Left kidney (tissue), 8 donors: ENCODE data around the gene CD68. TPM values are rescaled to one million over a fixed set of nuclear protein-coding genes. Genes with fewer than 3 reads are reported as not detected.

Source experiments
- DNase-seq: peaks from one replicate; pipeline ENCODE4 v3.0.0-alpha.2; 2013
- long read RNA-seq, 8 donors: transcript quantifications; one replicate each; lab custom pipeline, GENCODE V29; 2026
- polyA plus RNA-seq: library from polyadenylated mRNA; unstranded; fragments of 120-200 nt; gene quantifications from one replicate; pipeline ENCODE4 v1.2.1, GENCODE V29; 2013; ENCODE audit not compliant: insufficient read length

Gene CD68, protein sequence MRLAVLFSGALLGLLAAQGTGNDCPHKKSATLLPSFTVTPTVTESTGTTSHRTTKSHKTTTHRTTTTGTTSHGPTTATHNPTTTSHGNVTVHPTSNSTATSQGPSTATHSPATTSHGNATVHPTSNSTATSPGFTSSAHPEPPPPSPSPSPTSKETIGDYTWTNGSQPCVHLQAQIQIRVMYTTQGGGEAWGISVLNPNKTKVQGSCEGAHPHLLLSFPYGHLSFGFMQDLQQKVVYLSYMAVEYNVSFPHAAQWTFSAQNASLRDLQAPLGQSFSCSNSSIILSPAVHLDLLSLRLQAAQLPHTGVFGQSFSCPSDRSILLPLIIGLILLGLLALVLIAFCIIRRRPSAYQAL
- 56.8 TPM for polyA plus RNA-seq
- long read RNA-seq, donor 1, transcript CD68-201 (6 exons, 1,878 nt): major isoform, 7 of 65 reads
- long read RNA-seq, donor 1, partial matches to known transcripts: 58 of 65 reads
- long read RNA-seq, donor 1, other reads (novel, unspliced or antisense): 0 of 65 reads
- long read RNA-seq, donor 2, transcript CD68-201 (6 exons, 1,878 nt): major isoform, 5 of 11 reads
- long read RNA-seq, donor 2, partial matches to known transcripts: 5 of 11 reads
- long read RNA-seq, donor 2, other reads (novel, unspliced or antisense): 0 of 11 reads
- long read RNA-seq, donor 3, transcript CD68-201 (6 exons, 1,878 nt): major isoform, 11 of 17 reads
- long read RNA-seq, donor 3, partial matches to known transcripts: 5 of 17 reads
- long read RNA-seq, donor 3, other reads (novel, unspliced or antisense): 0 of 17 reads
- long read RNA-seq, donor 4, partial matches to known transcripts: 5 of 7 reads
- long read RNA-seq, donor 4, other reads (novel, unspliced or antisense): 0 of 7 reads
- long read RNA-seq, donor 5, transcript CD68-201 (6 exons, 1,878 nt): major isoform, 17 of 26 reads
- long read RNA-seq, donor 5, partial matches to known transcripts: 6 of 26 reads
- long read RNA-seq, donor 5, other reads (novel, unspliced or antisense): 0 of 26 reads
- long read RNA-seq, donor 6, transcript CD68-201 (6 exons, 1,878 nt): major isoform, 6 of 32 reads
- long read RNA-seq, donor 6, partial matches to known transcripts: 24 of 32 reads
- long read RNA-seq, donor 6, other reads (novel, unspliced or antisense): 0 of 32 reads
- long read RNA-seq, donor 7, transcript CD68-201 (6 exons, 1,878 nt): major isoform, 8 of 9 reads
- long read RNA-seq, donor 7, partial matches to known transcripts: 0 of 9 reads
- long read RNA-seq, donor 7, other reads (novel, unspliced or antisense): 0 of 9 reads
- long read RNA-seq, donor 8, transcript CD68-201 (6 exons, 1,878 nt): major isoform, 9 of 17 reads
- long read RNA-seq, donor 8, partial matches to known transcripts: 7 of 17 reads
- long read RNA-seq, donor 8, other reads (novel, unspliced or antisense): 0 of 17 reads

DNA sequence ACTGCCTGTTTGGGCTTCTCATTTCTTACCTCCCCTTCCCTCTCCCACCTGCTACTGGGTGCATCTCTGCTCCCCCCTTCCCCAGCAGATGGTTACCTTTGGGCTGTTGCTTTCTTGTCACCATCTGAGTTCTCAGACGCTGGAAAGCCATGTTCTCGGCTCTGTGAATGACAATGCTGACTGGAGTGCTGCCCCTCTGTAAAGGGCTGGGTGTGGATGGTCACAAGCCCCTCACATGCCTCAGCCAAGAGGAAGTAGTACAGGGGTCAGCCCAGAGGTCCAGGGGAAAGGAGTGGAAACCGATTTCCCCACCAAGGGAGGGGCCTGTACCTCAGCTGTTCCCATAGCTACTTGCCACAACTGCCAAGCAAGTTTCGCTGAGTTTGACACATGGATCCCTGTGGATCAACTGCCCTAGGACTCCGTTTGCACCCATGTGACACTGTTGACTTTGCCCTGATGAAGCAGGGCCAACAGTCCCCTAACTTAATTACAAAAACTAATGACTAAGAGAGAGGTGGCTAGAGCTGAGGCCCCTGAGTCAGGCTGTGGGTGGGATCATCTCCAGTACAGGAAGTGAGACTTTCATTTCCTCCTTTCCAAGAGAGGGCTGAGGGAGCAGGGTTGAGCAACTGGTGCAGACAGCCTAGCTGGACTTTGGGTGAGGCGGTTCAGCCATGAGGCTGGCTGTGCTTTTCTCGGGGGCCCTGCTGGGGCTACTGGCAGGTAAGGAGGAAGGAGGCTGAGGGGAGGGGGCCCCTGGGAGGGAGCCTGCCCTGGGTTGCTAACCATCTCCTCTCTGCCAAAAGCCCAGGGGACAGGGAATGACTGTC lies at the start of gene CD68:
Gene CD68, plus strand, starts transcription at position 638 of the 833 bp plus-strand sequence. Its CDS starts 40 bp downstream, at position 678.
- no peak for DNase-seq

DNA sequence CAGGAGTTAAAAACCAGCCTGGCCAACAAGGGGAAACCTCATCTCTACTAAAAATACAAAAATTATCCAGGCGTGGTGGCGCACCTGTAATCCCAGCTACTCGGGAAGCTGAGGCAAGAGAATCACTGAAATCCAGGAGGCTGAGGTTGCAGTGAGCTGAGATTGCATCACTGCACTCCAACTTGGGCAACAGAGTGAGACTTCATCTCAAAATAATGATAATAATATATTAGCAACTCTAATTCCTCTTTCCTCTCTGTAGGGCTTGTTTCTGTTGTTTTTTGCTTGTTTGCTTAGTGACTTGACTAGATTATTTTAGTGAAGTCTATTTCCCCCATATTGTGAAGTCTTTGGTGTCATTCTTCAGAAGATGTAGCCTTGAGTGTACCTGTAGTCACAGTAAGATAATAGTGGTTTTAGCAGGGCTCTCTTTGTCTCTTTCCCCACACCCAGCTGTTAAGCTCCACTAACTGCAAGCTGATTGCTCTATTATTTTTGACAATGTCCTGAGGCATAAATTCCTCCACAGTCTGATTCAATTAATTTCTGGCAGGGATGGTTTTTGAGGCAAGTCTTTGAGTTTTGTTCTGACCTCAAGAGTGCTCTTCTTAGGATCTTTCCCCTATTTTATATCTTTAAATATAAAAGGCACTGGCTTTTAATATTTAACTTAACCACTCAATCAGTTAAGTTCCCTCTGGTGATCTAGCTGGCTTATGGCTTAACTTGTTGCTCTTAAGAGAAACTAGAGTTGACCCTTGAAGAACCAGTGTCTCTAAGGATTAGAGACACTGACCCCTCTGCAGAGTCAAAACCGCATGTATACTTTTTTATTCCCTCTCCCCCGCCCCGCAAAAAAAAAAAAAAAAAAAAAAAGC lies 49.2 kb upstream of the CD68 start:
- DNase-seq: no peak

DNA sequence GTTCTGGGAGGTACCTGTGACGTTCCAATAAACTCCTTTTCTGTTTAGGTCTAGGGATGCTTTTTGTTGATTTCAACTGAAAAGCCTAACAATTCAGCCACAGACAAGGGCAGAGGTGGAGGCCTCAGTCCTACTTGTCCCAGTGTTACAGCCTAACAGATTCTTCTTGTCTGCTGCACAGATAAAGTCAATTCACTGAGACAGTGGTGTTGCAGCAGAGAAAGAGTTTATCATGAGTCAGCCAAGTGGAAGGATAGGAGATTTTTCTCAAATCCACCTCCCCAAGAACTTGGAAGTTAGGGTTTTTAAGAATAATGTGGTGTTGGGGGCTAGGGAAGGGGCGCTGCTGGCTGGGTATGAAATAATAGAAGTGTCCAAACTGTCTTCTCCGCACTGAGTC lies 41.4 kb upstream of the CD68 start:
- no peak for DNase-seq

DNA sequence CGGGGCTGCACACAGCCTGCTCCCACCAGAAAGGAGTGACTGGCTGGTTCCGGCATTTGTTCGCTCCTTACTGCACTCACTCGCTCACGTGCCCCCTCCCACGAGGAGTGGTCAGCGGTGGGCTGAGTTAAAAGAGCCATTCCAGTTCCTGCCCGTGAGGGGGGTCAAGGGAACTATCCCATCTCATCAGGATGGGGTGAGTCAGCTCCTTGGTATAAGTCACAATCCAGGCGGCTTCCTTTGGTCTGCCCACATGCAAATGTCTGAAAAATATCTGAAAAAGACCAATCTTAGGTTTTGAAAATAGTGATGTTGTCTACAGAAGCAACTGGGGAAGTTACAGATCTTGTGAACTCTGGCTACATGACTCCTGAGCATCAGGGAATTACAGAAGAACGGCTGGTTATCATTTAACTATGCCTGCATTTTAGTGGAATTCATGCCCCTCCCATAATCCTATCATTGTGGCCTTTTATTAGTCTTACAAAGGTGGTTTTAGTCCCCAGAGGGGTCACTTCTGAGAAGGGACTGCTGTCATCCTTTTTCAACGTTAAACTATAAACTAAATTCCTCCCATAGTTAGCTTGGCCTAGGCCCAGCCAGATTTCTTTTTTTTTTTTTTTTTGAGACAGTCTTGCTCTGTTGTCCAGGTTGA lies 40.4 kb upstream of the CD68 start:
- DNase-seq: no peak

DNA sequence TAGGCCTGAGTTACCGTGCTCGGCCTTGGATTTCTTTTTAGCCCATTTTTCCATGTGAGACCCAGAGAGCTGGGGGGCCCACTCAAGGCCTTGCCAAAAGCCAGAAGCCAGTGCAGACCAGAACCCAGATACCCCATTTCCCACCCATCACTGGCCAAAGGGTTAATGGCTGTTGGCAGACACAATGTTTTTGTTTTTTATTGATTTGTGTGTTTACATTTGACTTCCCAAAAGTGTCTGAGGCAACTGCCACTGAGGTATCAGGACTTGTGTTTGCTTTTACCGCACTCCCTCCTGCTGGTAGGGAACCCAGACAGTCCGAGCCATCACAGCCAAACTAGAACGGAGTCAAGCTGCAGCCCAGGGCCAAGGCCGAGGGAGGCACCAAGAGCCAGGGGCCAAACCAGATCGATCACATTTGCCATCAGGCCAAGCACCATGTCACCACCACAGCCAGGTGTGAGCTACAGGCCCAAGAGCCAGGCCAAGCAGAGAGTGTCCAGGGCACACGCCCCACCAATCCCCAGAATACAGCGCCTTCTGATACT lies 38.3 kb upstream of the CD68 start:
- DNase-seq: no peak

DNA sequence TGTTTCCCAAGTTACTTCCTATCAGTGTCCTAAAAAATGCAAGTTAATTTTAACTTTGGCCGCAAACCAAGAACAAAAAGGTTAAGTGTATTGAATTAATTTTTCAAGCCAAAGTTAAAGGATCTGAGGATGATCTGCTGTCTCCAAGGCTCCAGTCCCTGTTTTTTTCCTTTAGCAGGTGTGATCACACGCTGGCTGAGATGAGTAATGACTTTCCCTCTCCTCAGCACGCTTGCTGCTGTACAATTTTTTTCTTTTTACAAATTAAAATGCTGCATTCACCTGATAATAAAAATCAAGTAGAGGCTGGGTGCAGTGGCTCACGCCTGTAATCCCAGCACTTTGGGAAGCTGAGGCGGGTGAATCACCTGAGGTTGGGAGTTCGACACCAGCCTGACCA lies 34.5 kb upstream of the CD68 start:
- DNase-seq: no peak

DNA sequence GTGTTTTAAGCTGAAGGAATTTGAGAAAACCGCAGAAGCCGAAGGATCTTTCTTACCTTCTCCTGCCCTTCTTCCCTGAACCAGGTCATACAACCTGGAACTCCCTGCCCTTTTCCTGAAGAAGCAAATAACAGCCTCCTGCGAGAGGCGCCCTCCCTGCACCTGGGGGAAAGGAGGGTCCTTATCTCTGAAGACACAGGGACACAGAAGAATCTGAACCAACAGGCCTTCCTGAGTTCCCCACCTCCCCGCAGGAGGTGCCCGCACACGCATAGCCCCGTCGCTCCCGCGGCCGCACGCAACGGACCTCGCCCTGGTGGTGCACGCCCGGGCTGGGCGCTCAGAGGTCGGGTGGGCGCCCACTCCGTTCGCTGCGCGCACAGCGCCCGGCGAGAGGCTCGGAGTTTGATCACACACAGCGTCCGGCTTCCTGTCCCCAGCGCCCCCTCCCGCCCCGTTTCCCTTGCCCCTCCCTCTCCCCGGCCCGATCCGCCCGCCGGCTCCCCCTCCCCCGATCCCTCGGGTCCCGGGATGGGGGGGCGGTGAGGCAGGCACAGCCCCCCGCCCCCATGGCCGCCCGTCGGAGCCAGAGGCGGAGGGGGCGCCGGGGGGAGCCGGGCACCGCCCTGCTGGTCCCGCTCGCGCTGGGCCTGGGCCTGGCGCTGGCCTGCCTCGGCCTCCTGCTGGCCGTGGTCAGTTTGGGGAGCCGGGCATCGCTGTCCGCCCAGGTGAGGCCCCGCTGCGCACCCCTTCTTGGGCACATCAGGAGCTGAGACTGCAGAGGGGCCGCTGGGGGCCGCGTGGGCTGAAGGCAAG lies 30.6 kb upstream of the CD68 start, which contains the start of gene TNFSF12:
Gene TNFSF12, plus strand, starts transcription at position 474 of the 816 bp plus-strand sequence. Its CDS starts 96 bp downstream, at position 570.
- DNase-seq: no peak

DNA sequence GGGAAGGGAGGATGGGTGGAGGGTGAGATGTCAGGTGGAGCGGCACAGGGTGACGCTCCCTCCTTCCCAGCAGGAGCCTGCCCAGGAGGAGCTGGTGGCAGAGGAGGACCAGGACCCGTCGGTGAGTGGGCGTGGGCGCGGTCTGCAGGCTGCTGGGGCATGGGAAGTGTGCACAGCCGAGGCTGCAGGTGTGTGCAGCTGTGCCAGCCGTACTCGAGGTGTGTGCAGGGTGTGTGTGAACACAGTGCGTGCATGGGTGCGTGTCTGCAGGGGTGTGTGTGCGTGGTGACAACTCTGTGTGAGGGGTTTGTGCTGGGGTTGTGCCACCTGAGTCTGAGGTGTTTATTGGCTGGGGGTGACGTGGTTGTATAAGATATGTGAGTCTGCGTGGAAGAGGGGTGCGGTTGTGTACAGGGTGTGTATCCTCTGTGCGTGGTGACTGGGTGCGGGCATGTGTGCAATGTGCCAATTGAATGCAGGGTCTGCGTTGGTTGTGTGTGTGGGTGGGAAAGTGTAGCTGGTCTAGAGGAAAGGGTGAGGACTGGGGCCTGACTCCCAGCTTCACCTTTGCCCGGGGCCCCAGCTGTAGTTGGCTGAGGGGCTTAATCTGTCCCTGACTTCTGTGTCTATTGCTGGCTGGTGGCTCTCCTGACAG lies 29.9 kb upstream of the CD68 start:
- no peak for DNase-seq

DNA sequence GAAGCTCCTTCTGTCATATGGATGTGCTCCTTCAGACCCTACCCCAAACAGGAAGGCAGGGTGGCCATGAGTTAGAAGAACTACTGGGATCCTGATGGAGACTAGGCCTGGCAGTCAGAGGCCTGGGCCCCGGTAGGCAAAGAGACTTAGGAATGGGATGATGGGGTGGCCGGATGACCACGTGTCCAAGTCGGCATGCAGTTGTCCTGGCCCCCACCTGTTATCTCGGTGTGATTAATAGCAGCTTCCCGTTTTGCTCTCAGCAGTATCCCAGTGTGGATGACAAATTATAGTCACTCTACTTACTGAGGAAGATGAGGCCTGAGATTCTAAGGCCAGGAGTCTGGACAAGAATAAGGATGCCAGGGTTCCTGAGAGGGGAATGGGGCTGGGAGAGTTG lies 29.1 kb upstream of the CD68 start:
- DNase-seq: no peak

DNA sequence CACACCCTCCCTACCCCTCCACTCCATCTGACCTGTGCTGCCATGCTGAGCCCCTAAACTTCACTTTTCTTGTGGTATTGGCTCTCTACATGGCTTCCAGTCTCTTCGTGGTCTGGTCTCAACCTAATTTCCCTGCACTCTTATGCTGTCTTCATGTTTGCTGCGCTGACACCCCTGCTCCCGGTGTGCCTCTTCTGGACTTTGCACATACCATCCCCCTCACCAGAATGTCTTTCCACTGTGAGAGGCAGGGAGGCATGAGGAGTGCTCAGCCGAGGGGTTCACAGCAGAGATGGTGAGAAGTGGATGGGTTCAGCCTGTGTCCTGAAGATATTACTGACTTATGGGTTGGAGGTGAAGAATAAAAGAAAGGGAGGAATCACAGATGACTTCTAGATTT lies 28.0 kb upstream of the CD68 start:
- DNase-seq: no peak

DNA sequence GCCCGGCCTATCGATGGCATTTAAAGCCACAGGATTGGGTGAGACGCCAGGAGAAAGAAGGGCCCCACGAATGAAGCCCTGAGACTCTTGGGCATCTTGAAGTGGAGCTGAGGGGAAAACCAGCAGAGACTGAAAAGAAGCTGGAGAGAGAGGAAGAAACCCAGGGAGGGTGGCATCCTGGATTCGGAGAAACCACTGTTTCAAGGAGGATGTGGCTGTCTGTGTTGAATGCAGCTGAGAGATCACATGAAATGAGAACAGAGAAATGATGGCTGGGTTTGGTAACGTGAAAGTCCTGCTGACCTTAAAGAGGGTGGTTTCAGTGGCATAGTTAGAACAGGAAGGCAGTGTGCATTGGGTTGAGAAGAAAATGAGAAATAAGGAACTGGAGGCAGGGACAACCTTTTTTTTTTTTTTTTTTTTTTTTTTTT lies 26.8 kb upstream of the CD68 start:
- no peak for DNase-seq

DNA sequence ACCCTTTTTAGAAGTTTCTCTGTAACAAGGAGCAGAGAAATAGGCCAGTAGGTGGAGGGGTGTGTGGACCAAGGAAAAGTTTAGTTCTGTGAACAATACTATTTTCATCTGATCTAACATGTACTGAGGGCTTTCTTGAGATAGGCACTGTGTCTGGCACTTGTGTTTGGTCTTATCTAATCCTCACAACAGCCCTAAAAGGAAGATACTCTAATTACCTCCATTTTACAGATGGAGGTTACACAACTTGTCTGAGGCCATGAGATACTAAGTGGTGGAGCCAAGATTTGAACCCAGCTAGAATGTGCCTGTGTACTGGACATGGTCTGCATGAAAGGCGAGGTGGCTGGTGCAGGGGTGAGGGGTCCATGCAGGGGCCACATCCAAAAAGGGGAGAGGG lies 26.1 kb upstream of the CD68 start:
- DNase-seq: no peak

DNA sequence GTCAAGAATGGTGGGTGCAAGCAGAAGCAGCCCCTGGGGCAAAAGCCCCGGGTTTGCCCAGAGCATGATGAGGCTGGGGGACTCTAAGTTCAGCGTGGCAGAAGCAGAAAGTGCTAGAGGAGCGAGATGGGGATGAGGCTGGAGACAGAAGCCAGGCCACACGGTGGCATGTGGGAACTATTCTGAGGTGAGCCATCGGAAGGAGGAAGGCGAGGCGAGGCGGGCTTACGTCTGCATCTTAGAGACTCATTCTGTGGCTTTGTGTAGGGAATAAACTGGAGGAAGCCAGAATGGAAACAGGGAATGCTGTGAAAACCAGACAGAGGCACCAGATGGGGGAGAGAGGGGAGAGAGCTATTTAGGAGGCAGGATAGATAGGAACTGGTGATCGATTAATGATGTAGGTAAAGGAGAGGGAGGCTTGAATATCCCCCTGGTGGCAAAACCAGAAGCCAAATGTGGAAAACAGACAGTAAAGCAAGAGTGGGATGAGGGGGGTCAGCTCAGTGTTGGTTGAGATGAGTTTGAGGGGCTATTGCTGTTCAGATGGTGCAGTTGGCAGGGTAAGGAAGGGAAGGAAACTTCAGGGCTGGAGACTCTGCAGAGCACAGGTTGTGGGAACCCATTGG lies 24.0 kb upstream of the CD68 start:
- DNase-seq: no peak

DNA sequence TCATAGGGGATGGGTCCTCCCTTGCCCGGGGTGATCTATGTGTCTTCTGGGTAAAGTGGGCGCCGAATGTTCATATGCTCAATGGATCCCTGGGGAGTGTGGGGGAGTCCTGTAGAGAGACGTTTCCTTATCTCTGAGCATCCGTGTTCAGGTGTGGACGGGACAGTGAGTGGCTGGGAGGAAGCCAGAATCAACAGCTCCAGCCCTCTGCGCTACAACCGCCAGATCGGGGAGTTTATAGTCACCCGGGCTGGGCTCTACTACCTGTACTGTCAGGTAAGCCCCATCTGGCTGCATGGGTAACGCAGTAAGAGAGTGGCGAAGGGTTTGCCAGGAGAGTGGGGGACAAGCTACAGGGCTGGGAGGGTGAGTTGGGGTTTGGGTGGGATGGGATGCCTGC lies 22.8 kb upstream of the CD68 start:
- DNase-seq: no peak

DNA sequence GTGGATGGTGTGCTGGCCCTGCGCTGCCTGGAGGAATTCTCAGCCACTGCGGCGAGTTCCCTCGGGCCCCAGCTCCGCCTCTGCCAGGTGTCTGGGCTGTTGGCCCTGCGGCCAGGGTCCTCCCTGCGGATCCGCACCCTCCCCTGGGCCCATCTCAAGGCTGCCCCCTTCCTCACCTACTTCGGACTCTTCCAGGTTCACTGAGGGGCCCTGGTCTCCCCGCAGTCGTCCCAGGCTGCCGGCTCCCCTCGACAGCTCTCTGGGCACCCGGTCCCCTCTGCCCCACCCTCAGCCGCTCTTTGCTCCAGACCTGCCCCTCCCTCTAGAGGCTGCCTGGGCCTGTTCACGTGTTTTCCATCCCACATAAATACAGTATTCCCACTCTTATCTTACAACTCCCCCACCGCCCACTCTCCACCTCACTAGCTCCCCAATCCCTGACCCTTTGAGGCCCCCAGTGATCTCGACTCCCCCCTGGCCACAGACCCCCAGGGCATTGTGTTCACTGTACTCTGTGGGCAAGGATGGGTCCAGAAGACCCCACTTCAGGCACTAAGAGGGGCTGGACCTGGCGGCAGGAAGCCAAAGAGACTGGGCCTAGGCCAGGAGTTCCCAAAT lies 22.2 kb upstream of the CD68 start:
- DNase-seq: no peak

DNA sequence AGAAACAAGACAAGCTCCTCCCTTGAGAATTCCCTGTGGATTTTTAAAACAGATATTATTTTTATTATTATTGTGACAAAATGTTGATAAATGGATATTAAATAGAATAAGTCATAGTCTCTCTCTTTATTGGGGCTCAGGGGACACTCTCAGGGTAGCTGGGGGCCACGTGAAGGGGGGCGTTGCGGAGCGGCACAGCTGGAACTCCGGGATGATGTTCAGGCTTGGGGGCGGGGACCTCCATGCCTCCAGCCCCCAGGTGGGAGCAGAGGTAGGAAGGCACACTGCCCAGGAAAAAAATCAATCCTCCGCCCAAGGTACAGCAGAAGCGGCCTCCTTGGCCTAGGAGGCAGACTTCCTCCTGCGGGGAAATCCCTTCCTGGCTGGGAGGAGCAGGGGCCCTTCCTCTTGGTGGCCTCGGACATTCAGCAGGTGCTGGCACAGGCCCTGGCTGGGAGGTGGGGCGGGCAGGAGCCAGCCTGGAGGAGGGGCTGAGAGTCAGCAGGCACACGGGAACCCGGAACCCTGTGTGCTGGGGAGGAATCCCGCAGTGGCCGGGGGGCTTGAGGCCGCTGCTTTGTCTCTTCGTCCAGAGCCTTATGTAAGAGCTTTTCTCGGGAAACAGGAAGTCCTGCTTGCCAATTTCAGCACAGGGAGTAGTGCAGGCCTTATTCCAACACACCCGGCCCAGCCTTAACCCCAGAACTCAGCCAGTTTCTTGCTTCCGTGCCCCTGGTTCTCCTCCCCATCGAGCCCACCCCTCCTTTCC lies 21.5 kb upstream of the CD68 start:
- DNase-seq: no peak
